GM21576 (cell line): ENCODE data around the gene TADA2B.

Experiments
- ATAC-seq: cut with Tn5 transposase; IDR thresholded peaks from one replicate; pipeline ENCODE4 v1.9.1; 2021; ENCODE audit warnings: mild to moderate bottlenecking, moderate library complexity; ENCODE audit not compliant: unreplicated experiment

Gene TADA2B

DNA sequence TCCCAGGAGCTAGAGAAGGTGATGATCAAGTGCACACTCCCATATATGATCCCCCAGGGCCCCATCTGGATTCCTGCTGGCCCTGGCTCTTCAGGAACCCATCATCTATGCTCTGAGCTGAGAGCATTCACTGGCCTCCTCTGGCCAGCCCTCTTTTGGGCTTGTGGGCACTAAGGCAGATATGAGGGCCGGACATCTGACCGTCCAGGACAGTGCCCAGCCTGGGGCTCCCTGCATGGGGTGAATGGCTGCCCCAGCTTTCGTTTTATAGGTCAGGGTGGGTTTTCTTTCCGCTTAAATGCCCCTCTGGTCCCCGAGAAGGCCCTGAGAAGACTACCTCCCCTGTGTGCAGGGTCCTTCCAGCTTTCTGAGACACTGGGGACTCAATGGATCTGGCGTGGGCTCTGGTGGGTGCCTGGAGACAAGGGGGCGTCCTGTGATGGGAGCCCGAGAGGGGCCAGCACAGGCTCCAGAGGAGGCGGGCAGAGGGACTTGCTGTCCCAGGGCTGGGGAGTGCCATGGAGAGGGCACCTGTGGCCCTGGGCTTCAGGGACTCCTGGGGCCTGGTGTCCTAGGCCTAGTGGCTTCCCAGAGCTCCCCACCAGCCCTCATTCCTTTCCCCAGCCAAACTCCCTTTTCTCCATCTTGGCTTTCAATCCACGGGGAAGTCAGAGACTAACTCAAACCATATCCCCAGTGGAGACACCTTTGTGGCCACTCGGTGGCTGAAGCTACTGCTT is 64.2 kb downstream of the TADA2B start:
- ATAC-seq = no peak
